Naive thymus-derived CD4-positive, alpha-beta T cell (primary cell): Measurements from ENCODE around the gene NCF2. TPM values are rescaled to one million over a fixed set of nuclear protein-coding genes. Genes with fewer than 3 reads are reported as not detected.

ENCODE experiments used
- ATAC-seq: fragments of 150-1000 bp; cut with Tn5 transposase; 2 replicates; pipeline ENCODE4 v1.10.0; 2021; ENCODE audit warnings: mild to moderate bottlenecking, moderate library complexity
- CTCF ChIA-PET: fragments of 350-600 bp; sonication (Branson Sonifier 250); formaldehyde crosslinking; loops from one replicate; lab custom pipeline; 2021; ENCODE audit warnings: antibody characterized with exemption; lab: Charles Lee
- POLR2A ChIA-PET: fragments of 350-600 bp; sonication (Branson Sonifier 250); formaldehyde crosslinking; loops from one replicate; lab custom pipeline; 2021; ENCODE audit warnings: antibody characterized with exemption, inconsistent platforms; lab: Charles Lee
- DNase-seq, 9 donors: peaks; one replicate each; pipeline versions ENCODE4 v3.0.0 to v3.0.0-alpha.2; 2020 to 2022; ENCODE audit warnings: mixed read lengths in 1 of 9
- H3K27ac ChIP-seq: one replicate; pipeline ENCODE4 v1.7.0; 2013; ENCODE audit warnings: mild to moderate bottlenecking, low read depth, low read length, moderate library complexity
- H3K27me3 ChIP-seq, 2 donors: one replicate each; pipeline ENCODE4 v1.7.0; 2013; ENCODE audit warnings: low read length in 2 of 2, mild to moderate bottlenecking in 2 of 2, moderate library complexity in 2 of 2; ENCODE audit not compliant: control insufficient read depth in 2 of 2, insufficient read depth in 2 of 2
- H3K36me3 ChIP-seq, 3 experiments: 1 replicate in 2 of 3; 2 replicates in 1 of 3; pipeline ENCODE4 v1.7.0; 2013; ENCODE audit warnings: low read length in 3 of 3, mild to moderate bottlenecking in 3 of 3, moderate library complexity in 1 of 3; ENCODE audit not compliant: insufficient read depth in 3 of 3, control insufficient read depth in 2 of 3
- H3K4me1 ChIP-seq, 2 donors: one replicate each; pipeline ENCODE4 v1.7.0; 2013; ENCODE audit warnings: low read length in 2 of 2, mild to moderate bottlenecking in 2 of 2, moderate library complexity in 1 of 2; ENCODE audit not compliant: control insufficient read depth in 2 of 2, insufficient read depth in 2 of 2
- H3K4me3 ChIP-seq: 2 replicates; pipeline ENCODE4 v1.7.0; 2013; ENCODE audit warnings: mild to moderate bottlenecking, low read length
- H3K9me3 ChIP-seq, 3 experiments: 1 replicate in 2 of 3; 2 replicates in 1 of 3; pipeline ENCODE4 v1.7.0; 2013; ENCODE audit warnings: low read length in 3 of 3; ENCODE audit not compliant: control insufficient read depth in 2 of 3
- H3K27ac Mint-ChIP-seq, 9 donors: one replicate each; pipeline ENCODE4 v1.8.0; 2020 to 2022; ENCODE audit warnings: mixed read lengths in 9 of 9, mild to moderate bottlenecking in 8 of 9, moderate library complexity in 5 of 9, inconsistent platforms in 2 of 9
- H3K27me3 Mint-ChIP-seq, 5 donors: one replicate each; pipeline ENCODE4 v1.8.0; 2021 to 2022; ENCODE audit warnings: mixed read lengths in 5 of 5, mild to moderate bottlenecking in 1 of 5
- H3K36me3 Mint-ChIP-seq, 5 donors: one replicate each; pipeline ENCODE4 v1.8.0; 2020 to 2022; ENCODE audit warnings: mixed read lengths in 5 of 5, mild to moderate bottlenecking in 3 of 5, inconsistent platforms in 1 of 5
- H3K4me1 Mint-ChIP-seq, 7 donors: one replicate each; pipeline ENCODE4 v1.8.0; 2020 to 2022; ENCODE audit warnings: mixed read lengths in 7 of 7, mild to moderate bottlenecking in 3 of 7, inconsistent platforms in 1 of 7
- H3K4me3 Mint-ChIP-seq, 10 donors: one replicate each; pipeline ENCODE4 v1.8.0; 2020 to 2022; ENCODE audit warnings: mild to moderate bottlenecking in 10 of 10, mixed read lengths in 10 of 10, moderate library complexity in 6 of 10, inconsistent platforms in 2 of 10
- H3K9me3 Mint-ChIP-seq, 11 donors: one replicate each; pipeline ENCODE4 v1.8.0; 2020 to 2022; ENCODE audit warnings: mixed read lengths in 11 of 11, mild to moderate bottlenecking in 4 of 11, inconsistent platforms in 1 of 11, moderate library complexity in 1 of 11
- intact Hi-C, 2 donors: fragments of 100-400 bp; cut with micrococcal nuclease; formaldehyde crosslinking; loops; one replicate each; pipeline ENCODE4 v1.15.1; 2023
- polyA plus RNA-seq, 2 donors: library from polyadenylated mRNA; unstranded; fragments of 300-500 nt; fragmentation: Illumina TruSeq; gene quantifications; one replicate each; pipeline ENCODE4 v1.2.3, GENCODE V29; 2021
- total RNA-seq, 6 experiments: library from RNA in 5 of 6; stranded (reverse) in 5 of 6; gene quantifications; 1 replicate in 5 of 6; 2 replicates in 1 of 6; pipeline ENCODE4 v1.2.3 and lab custom pipeline; 2021 to 2026

The NCF2 gene
- total and polyA plus RNA-seq, 7 experiments from 2014 or later, result 0.43 to 145 (median 3.8) TPM

- peaks cover 0 to 23% (median 9%) of the 10 kb centered on the region in 7 donors for H3K4me1 Mint-ChIP-seq
- POLR2A ChIA-PET, result no interaction called here
- intact Hi-C loops, result no loop called here
These were observed 25.0 kb downstream of the NCF2 start for GRCh38 chr1:183565261-183565660.

GRCh38 chr1:183562701-183563100 is 27.6 kb downstream of the NCF2 start:
- Histone ChIP-seq H3K27me3 (no peaks in the 10 kb centered on the region), H3K36me3 (no peaks in the 10 kb centered on the region), H3K9me3 (no peaks in the 10 kb centered on the region), H3K4me3 (no peak overlapping the region), H3K27ac (no peak overlapping the region), H3K4me1 (peaks cover 0 to 4% of the 10 kb centered on the region in 2 donors)
- DNase-seq, result no peak
- H3K9me3 Mint-ChIP-seq, result no peaks in the 10 kb centered on the region
- no peak overlapping the region for H3K27ac Mint-ChIP-seq
- peaks cover 0 to 17% (median 0%) of the 10 kb centered on the region in 5 donors for H3K36me3 Mint-ChIP-seq
- H3K4me3 Mint-ChIP-seq, result no peak overlapping the region
- H3K4me1 Mint-ChIP-seq, result peaks cover 0 to 9% (median 4%) of the 10 kb centered on the region in 7 donors
- CTCF ChIA-PET, result interaction anchor here (1.2 kb wide), 1 partner anchor 106 kb away, joined by 3 read pairs; no protein-coding TSS in a partner anchor
- H3K27me3 Mint-ChIP-seq, result no peaks in the 10 kb centered on the region
- POLR2A ChIA-PET, result no interaction called here
- no peak for ATAC-seq
- intact Hi-C loops, result no loop called here

More at GRCh38 chr1:183565261-183565660, 25.0 kb downstream of the NCF2 start:
- Histone ChIP-seq H3K9me3 (no peaks in the 10 kb centered on the region), H3K36me3 (no peaks in the 10 kb centered on the region), H3K27ac (no peak overlapping the region), H3K27me3 (no peaks in the 10 kb centered on the region), H3K4me1 (peaks cover 0 to 6% of the 10 kb centered on the region in 2 donors), H3K4me3 (no peak overlapping the region)
- peaks cover 0 to 20% (median 0%) of the 10 kb centered on the region in 5 donors for H3K36me3 Mint-ChIP-seq
- ATAC-seq (no peak), DNase-seq (no peak)
- H3K9me3 Mint-ChIP-seq, result no peaks in the 10 kb centered on the region
- no peak overlapping the region for H3K4me3 Mint-ChIP-seq
- CTCF ChIA-PET, result no interaction called here
- H3K27ac Mint-ChIP-seq, result no peak overlapping the region
- peaks cover 0 to 9% (median 0%) of the 10 kb centered on the region in 5 donors for H3K27me3 Mint-ChIP-seq

- ATAC-seq, result no peak
- Mint-ChIP-seq H3K27ac (peak overlapping the region in 1 of 9 donors; percentile 38), H3K36me3 (peaks cover 0 to 14% (median 4%) of the 10 kb centered on the region in 5 donors), H3K4me1 (peaks cover 0 to 2% (median 0%) of the 10 kb centered on the region in 7 donors), H3K4me3 (no peak overlapping the region), H3K9me3 (no peaks in the 10 kb centered on the region), H3K27me3 (no peaks in the 10 kb centered on the region)
- ChIA-PET POLR2A (no interaction called here), CTCF (interaction anchor here (0.6 kb wide), 1 partner anchor 405 kb away, joined by 3 read pairs; no protein-coding TSS in a partner anchor)
- H3K27ac ChIP-seq, result no peak overlapping the region
- H3K4me1 ChIP-seq, result no peaks in the 10 kb centered on the region
- H3K36me3 ChIP-seq, result peaks cover 0 to 4% (median 0%) of the 10 kb centered on the region in 3 experiments
- no peak overlapping the region for H3K4me3 ChIP-seq
- intact Hi-C loops, result no loop called here
- H3K27me3 ChIP-seq, result no peaks in the 10 kb centered on the region
- no peaks in the 10 kb centered on the region for H3K9me3 ChIP-seq
- DNase-seq, result no peak
These were observed 31.2 kb downstream of the NCF2 start for GRCh38 chr1:183559061-183559460.

- Histone ChIP-seq H3K36me3 (peaks cover 13 to 36% (median 20%) of the 10 kb centered on the region in 3 experiments), H3K27me3 (no peaks in the 10 kb centered on the region), H3K9me3 (no peaks in the 10 kb centered on the region), H3K27ac (no peak overlapping the region), H3K4me1 (no peaks in the 10 kb centered on the region), H3K4me3 (no peak overlapping the region)
- H3K27ac Mint-ChIP-seq, result peak overlapping the region in 1 of 9 donors; percentile 41
- DNase-seq (no peak), ATAC-seq (no peak)
- intact Hi-C loops, result no loop called here
- no peaks in the 10 kb centered on the region for H3K9me3 Mint-ChIP-seq
- ChIA-PET CTCF (no interaction called here), POLR2A (no interaction called here)
- peaks cover 13 to 31% (median 19%) of the 10 kb centered on the region in 5 donors for H3K36me3 Mint-ChIP-seq
- no peaks in the 10 kb centered on the region for H3K27me3 Mint-ChIP-seq
- peaks cover 0 to 11% (median 0%) of the 10 kb centered on the region in 7 donors for H3K4me1 Mint-ChIP-seq
- H3K4me3 Mint-ChIP-seq, result no peak overlapping the region
These were observed 35.7 kb downstream of the NCF2 start for GRCh38 chr1:183554577-183554976.

GRCh38 chr1:183553764-183554163 is 36.5 kb downstream of the NCF2 start:
- ChIA-PET POLR2A (no interaction called here), CTCF (no interaction called here)
- Mint-ChIP-seq H3K4me1 (peaks cover 0 to 11% (median 0%) of the 10 kb centered on the region in 7 donors), H3K27me3 (no peaks in the 10 kb centered on the region), H3K4me3 (no peak overlapping the region), H3K36me3 (peaks cover 13 to 31% (median 19%) of the 10 kb centered on the region in 5 donors), H3K9me3 (no peaks in the 10 kb centered on the region), H3K27ac (peak overlapping the region in 6 of 9 donors; percentile 6 to 81 (median 32))
- no peak for ATAC-seq
- no peak for DNase-seq
- Histone ChIP-seq H3K4me1 (no peaks in the 10 kb centered on the region), H3K9me3 (no peaks in the 10 kb centered on the region), H3K4me3 (no peak overlapping the region), H3K27me3 (no peaks in the 10 kb centered on the region), H3K27ac (peak overlapping the region; percentile 15), H3K36me3 (peaks cover 14 to 42% (median 25%) of the 10 kb centered on the region in 3 experiments)
- intact Hi-C loops, result no loop called here

GRCh38 chr1:183553331-183553730 is 36.9 kb downstream of the NCF2 start:
- no peak overlapping the region for H3K4me3 ChIP-seq
- Mint-ChIP-seq H3K27me3 (no peaks in the 10 kb centered on the region), H3K4me3 (no peak overlapping the region), H3K27ac (peak overlapping the region in 8 of 9 donors; percentile 3 to 83 (median 47)), H3K36me3 (peaks cover 13 to 30% (median 22%) of the 10 kb centered on the region in 5 donors), H3K9me3 (no peaks in the 10 kb centered on the region), H3K4me1 (peaks cover 0 to 11% (median 0%) of the 10 kb centered on the region in 7 donors)
- ChIA-PET POLR2A (no interaction called here), CTCF (no interaction called here)
- H3K9me3 ChIP-seq, result no peaks in the 10 kb centered on the region
- peaks cover 14 to 46% (median 27%) of the 10 kb centered on the region in 3 experiments for H3K36me3 ChIP-seq
- intact Hi-C loops, result no loop called here
- no peaks in the 10 kb centered on the region for H3K4me1 ChIP-seq
- ATAC-seq (no peak), DNase-seq (no peak)
- H3K27ac ChIP-seq, result peak overlapping the region; percentile 15
- H3K27me3 ChIP-seq, result no peaks in the 10 kb centered on the region

- peaks cover 13 to 30% (median 22%) of the 10 kb centered on the region in 5 donors for H3K36me3 Mint-ChIP-seq
These were observed 37.4 kb downstream of the NCF2 start for GRCh38 chr1:183552891-183553290.

More at GRCh38 chr1:183552891-183553290, 37.4 kb downstream of the NCF2 start:
- Mint-ChIP-seq H3K4me3 (no peak overlapping the region), H3K27me3 (no peaks in the 10 kb centered on the region), H3K9me3 (no peaks in the 10 kb centered on the region), H3K27ac (peak overlapping the region in 8 of 9 donors; percentile 3 to 83 (median 47)), H3K4me1 (peaks cover 0 to 11% (median 0%) of the 10 kb centered on the region in 7 donors)
- Histone ChIP-seq H3K4me1 (no peaks in the 10 kb centered on the region), H3K9me3 (no peaks in the 10 kb centered on the region), H3K4me3 (no peak overlapping the region), H3K27me3 (no peaks in the 10 kb centered on the region), H3K27ac (no peak overlapping the region), H3K36me3 (peaks cover 14 to 51% (median 30%) of the 10 kb centered on the region in 3 experiments)
- intact Hi-C loops, result no loop called here
- ChIA-PET CTCF (no interaction called here), POLR2A (no interaction called here)
- DNase-seq (no peak), ATAC-seq (no peak)
